GM12865 (cell line): ENCODE results near the gene PRKAA1.

Source experiments
- DNase-seq: peaks from one replicate; pipeline ENCODE4 v3.0.0; 2010; ENCODE audit warnings: low read depth
- H3K4me3 ChIP-seq: 2 replicates; pipeline ENCODE4 v1.5.1; 2011; ENCODE audit warnings: mild to moderate bottlenecking, low read depth, low read length, control low read depth
- CTCF ChIP-seq: IDR thresholded peaks from 2 replicates; pipeline ENCODE4 v1.5.1; 2011; ENCODE audit warnings: low read length, control low read depth, low read depth, inconsistent platforms; ENCODE audit not compliant: insufficient read depth; ENCODE audit errors: missing control alignments

Gene PRKAA1

GRCh38 chr5:40784916-40785315 lies 13.3 kb downstream of the PRKAA1 start:
- no peak overlapping the region for H3K4me3 ChIP-seq
- no peak for TF ChIP-seq CTCF
- DNase-seq, result no peak

- no peak for DNase-seq
- TF ChIP-seq CTCF, result no peak
- no peak overlapping the region for H3K4me3 ChIP-seq
These were observed 14.0 kb downstream of the PRKAA1 start for GRCh38 chr5:40784027-40784653.

- DNase-seq, result no peak
- H3K4me3 ChIP-seq, result no peak overlapping the region
- TF ChIP-seq CTCF, result no peak
These were observed 16.2 kb downstream of the PRKAA1 start for GRCh38 chr5:40781843-40782409.

- DNase-seq, result no peak
- no peak overlapping the region for H3K4me3 ChIP-seq
- TF ChIP-seq CTCF, result no peak
These were observed 17.3 kb downstream of the PRKAA1 start for GRCh38 chr5:40780858-40781257.

- no peak for TF ChIP-seq CTCF
- no peak overlapping the region for H3K4me3 ChIP-seq
- DNase-seq, result no peak
These were observed 18.0 kb downstream of the PRKAA1 start for GRCh38 chr5:40780199-40780598.

- TF ChIP-seq CTCF, result no peak
- DNase-seq, result no peak
- no peak overlapping the region for H3K4me3 ChIP-seq
These were observed 18.6 kb downstream of the PRKAA1 start for GRCh38 chr5:40779561-40779960.

- TF ChIP-seq CTCF, result no peak
- no peak overlapping the region for H3K4me3 ChIP-seq
- no peak for DNase-seq
These were observed 20.0 kb downstream of the PRKAA1 start for GRCh38 chr5:40778133-40778532.
